ENCODE measurements around the gene CACNA1C. TPM values are rescaled to one million over a fixed set of nuclear protein-coding genes. Genes with fewer than 3 reads are reported as not detected.

Gene CACNA1C
- total and polyA plus RNA-seq, 10 of the 15 experiments (the other 5 are each of a cell fraction or from before 2014, with no cell fraction given) = under 0.01 to 0.15 (median 0.09) TPM; not detected in 5

DNA sequence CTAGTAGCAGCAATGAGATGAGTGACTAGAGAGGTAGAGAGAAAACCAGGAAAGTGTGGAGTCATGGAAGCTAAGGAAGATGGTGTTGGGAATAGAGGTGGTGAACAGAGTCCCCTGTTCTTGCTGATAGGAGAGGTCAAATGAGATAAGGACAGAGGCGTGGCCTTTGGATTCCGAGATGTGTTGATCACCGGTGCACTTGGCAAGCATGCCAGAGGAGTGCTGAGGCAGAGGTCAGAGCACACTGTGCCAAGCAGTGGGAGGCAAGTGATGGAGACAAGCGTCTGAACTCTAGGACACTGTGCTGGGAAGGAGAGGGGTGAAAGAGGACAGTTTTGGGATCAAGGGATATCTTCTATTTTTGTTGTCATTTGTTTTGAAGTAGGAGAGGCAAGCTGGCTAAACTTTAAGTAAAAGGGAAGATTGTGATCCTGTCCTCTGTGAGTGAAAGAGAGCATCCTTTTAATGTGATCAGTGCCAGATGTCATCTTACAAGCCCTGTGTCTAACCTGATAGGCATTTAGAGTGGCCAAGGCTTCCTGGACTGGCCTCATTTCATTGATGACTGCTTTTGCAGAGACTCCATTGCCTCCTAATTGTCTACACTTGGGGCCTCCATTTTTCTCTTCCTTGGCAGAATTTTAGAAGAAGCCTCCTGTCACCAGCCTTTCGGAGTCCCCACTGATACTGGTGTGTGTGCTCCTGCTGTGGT, 336.4 kb downstream of the CACNA1C start:
- ATAC-seq (no peak), FAIRE-seq (no peak), DNase-seq (ENCODE audit: low read depth, low spot score) (no peak)
- ChIA-PET RAD21 (ENCODE audit: unreplicated experiment) (no interaction called here), CTCF (no interaction called here), POLR2A (interaction anchor here (0.9 kb wide), 1 partner anchor 11 kb away, joined by 3 read pairs; no protein-coding TSS in a partner anchor), SMC1A (ENCODE audit: uncharacterized antibody, unreplicated experiment) (no interaction called here)
- in situ Hi-C loops (cut with MboI) (no loop called here), intact Hi-C loops (cut with micrococcal nuclease; ENCODE audit: unreplicated experiment) (no loop called here)
- H3K4me3 ChIP-seq = no peak overlapping the region
- H2AFZ ChIP-seq (ENCODE audit: control insufficient read depth, low read depth, low read length) = no peak overlapping the region
- no TSS peak for BruUV-seq (replicated peaks)
- no peak for TF ChIP-seq NR2C2 (IDR thresholded peaks at IDR 0.05; ENCODE audit: borderline replicate concordance, control insufficient read depth, insufficient read length, low read depth)
- TF ChIP-seq MTA3 (IDR thresholded peaks at IDR 0.05; ENCODE audit: borderline replicate concordance, low read length) = no peak
- TF ChIP-seq, protein P1, sequence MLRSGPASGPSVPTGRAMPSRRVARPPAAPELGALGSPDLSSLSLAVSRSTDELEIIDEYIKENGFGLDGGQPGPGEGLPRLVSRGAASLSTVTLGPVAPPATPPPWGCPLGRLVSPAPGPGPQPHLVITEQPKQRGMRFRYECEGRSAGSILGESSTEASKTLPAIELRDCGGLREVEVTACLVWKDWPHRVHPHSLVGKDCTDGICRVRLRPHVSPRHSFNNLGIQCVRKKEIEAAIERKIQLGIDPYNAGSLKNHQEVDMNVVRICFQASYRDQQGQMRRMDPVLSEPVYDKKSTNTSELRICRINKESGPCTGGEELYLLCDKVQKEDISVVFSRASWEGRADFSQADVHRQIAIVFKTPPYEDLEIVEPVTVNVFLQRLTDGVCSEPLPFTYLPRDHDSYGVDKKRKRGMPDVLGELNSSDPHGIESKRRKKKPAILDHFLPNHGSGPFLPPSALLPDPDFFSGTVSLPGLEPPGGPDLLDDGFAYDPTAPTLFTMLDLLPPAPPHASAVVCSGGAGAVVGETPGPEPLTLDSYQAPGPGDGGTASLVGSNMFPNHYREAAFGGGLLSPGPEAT (IDR thresholded peaks at IDR 0.05; ENCODE audit: low read depth) = no peak
- no peak for TF ChIP-seq RAD21 (IDR thresholded peaks at IDR 0.05; ENCODE audit: insufficient read depth, low read depth, low read length)
- TF ChIP-seq DPF2 (IDR thresholded peaks at IDR 0.05) = no peak
- TF ChIP-seq, protein P2, sequence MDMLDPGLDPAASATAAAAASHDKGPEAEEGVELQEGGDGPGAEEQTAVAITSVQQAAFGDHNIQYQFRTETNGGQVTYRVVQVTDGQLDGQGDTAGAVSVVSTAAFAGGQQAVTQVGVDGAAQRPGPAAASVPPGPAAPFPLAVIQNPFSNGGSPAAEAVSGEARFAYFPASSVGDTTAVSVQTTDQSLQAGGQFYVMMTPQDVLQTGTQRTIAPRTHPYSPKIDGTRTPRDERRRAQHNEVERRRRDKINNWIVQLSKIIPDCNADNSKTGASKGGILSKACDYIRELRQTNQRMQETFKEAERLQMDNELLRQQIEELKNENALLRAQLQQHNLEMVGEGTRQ (IDR thresholded peaks at IDR 0.05; ENCODE audit: borderline replicate concordance, low read depth, low read length) = no peak
- no peak for TF ChIP-seq IKZF2 (IDR thresholded peaks at IDR 0.05)
- TF ChIP-seq RELA (IDR thresholded peaks at IDR 0.05; ENCODE audit: borderline replicate concordance, partially characterized antibody) = no peak
- no peak for TF ChIP-seq RCOR1 (conservative IDR thresholded peaks at IDR 0.05; ENCODE audit: low read depth, low read length)
- no peak overlapping the region for H3K27ac ChIP-seq (ENCODE audit: control insufficient read depth, insufficient read depth)
- WGBS (ENCODE audit: insufficient coverage, insufficient replicate concordance, low lambda C conversion rate, missing lambda C conversion rate) = 93% methylated on average over 5 of the region's 5 CpGs
- H3K9ac ChIP-seq (ENCODE audit: control insufficient read depth, insufficient read depth, low read length) = no peak overlapping the region
- H3K79me2 ChIP-seq (ENCODE audit: control insufficient read depth, insufficient read depth, low read length) = no peaks in the 10 kb centered on the region
- H3K9me3 ChIP-seq (replicated peaks; ENCODE audit: control insufficient read depth, insufficient read depth, low read length) = no peaks in the 10 kb centered on the region; the same call in 2 of the 3 replicates
- no peaks in the 10 kb centered on the region for H3K36me3 ChIP-seq (ENCODE audit: control insufficient read depth in 2 of 2, insufficient read depth in 2 of 2, low read length in 1 of 2)
- H3K4me2 ChIP-seq (ENCODE audit: control insufficient read depth, insufficient read depth) = no peak overlapping the region
- H3K4me1 ChIP-seq (ENCODE audit: control insufficient read depth, insufficient read depth, low read length) = peaks cover 19% of the 10 kb centered on the region
- H3K27me3 ChIP-seq (replicated peaks in 1 of 2; ENCODE audit: control insufficient read depth in 2 of 2, insufficient read depth in 2 of 2, low read length in 1 of 2) = no peaks in the 10 kb centered on the region
- no peaks in the 10 kb centered on the region for H4K20me1 ChIP-seq (ENCODE audit: control insufficient read depth, insufficient read depth)

All from GM12878 (cell line).